T1000 (cell line): ENCODE data around the gene FAM120B.

Source experiments
- DNase-seq: peaks from one replicate; lab custom pipeline; 2025; ENCODE audit warnings: mixed read lengths; lab: John Stamatoyannopoulos, UW

FAM120B gene

DNA sequence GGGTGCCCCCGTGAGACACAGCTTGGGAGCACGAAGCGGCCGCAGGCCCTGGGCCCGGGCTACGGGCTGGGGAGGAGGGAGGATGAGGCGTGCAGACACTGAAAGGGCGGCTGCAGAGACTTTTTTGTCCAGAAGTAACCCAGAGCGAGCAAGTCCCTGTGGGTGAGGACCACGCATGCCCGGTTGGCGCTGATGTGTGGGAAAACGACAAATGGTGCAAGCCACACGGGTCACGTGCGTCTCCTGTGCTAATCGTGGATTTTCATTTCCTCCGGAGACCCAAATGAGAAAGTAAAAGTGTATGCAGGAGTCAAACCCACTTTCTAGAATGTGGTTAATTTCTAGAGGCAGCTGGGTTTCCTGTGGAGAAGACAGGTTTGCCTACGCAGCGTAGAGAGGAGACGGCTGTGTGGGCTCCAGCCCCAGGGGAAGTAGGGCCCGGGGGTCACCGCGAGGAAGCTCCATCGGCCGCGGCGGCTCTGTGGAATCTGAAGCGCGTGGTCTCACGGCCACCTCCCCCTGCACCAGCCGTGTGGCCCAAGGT is 34.7 kb upstream of the FAM120B start:
- no peak for DNase-seq

DNA sequence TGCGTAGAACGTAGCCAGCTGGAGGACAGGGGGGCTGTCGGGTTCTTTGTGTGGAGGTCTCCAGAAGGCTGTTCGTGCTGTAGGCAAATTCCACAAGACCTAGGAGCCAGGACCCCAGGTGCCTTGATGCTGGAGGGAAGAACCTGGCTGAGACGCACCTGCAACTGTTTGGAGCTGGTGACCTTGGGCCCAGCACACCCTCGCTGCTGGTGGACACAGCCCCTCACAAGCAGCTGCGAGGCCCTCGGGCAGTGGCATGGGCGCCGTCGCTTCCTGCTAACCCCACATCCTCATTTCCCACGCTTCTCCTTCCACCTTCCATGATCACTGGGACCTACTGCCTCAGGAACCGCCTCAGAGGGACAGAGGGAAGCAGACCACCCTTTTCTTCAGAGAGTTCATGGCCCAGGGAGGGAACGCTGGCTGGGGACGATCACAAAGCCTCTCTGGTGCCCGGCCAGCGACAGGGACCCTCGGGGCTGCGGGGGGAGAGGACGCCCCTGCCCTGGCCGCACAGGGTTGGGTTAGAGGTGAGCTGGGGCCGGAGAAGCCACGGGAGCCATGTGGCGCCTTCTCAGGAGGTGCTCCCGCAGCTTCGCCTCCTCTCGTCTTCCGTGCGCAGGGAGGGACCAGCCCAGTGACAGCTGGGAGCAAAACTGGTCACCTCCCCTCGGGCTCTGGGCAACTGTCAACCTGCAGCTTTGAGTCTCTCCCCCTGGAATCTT is 34.1 kb upstream of the FAM120B start:
- no peak for DNase-seq

DNA sequence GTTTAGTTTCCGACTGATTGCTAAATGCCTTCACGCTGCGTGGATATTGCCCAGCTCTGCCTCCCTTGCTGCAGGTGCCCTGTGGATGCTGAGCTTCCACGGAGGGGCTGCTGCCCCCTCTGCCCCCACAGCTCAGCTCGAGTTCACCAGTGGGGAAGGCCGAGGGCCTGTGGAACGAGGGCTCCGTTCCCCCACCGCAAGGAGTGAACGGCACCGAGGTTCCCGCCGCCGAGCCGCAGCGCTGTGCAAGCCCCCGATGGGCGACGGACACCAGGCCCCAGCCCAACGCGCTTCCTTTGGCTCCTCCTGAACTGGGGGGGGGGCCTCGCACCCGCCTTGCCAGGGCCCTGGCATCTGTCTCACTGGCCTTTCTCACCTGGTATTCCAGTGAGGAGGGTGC is 33.4 kb upstream of the FAM120B start:
- DNase-seq, result no peak

DNA sequence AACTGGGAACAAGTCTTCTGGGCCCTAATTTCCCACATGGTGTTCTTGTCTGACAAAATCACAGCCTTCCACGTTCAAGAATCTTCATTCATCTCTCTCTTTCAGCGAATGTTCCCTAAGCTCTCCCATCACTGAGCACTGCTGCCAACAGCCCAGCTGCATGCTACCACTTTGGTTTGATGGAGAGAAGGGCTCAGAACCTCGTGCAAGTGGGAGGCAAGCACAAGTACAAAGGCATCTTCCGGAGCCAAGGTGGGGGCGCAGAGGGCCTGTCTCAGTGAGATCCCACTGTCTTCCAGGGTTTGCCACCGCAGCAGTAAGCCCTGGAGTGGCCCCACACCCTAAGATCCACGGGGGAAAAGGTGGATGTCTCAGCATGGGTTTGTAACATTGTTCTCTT is 32.9 kb upstream of the FAM120B start:
- no peak for DNase-seq

DNA sequence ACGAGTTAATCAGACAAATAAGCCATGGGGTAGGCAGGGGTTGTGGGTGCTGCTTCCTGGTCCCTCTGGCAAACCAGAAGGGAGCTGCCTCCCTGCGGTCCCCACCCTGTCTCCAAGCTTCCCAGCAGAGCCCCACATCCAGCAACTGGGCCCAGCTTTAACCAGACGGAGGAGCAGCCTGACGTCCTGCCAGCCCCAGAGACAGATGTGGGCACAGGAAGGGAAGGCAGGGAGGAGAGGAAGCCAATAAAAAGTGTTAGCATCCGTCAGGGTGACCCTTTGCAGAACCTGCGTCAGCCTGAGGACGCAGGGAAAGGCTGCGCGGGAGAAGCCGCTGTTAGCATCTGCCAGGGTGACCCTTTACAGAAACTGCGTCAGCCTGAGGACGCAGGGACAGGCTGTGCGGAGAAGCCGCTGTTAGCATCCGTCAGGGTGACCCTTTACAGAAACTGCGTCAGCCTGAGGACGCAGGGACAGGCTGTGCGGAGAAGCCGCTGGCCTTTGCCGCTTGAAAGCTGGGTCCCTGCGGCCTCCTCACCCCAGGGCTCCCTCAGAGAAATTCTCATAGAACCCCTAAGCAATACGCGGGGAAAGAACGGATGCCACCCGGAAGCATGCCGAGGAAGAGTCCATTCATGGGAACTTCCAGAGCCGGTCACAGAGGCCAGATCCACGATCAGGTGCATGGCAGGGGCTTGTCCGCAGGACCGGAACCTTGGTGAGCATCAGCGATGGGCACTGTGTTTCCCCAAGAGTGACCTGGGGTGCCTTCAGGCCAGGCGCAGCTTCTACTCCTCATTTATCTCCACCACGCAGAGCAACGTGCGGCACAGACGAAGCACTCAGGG is 31.6 kb upstream of the FAM120B start:
- DNase-seq, result no peak

DNA sequence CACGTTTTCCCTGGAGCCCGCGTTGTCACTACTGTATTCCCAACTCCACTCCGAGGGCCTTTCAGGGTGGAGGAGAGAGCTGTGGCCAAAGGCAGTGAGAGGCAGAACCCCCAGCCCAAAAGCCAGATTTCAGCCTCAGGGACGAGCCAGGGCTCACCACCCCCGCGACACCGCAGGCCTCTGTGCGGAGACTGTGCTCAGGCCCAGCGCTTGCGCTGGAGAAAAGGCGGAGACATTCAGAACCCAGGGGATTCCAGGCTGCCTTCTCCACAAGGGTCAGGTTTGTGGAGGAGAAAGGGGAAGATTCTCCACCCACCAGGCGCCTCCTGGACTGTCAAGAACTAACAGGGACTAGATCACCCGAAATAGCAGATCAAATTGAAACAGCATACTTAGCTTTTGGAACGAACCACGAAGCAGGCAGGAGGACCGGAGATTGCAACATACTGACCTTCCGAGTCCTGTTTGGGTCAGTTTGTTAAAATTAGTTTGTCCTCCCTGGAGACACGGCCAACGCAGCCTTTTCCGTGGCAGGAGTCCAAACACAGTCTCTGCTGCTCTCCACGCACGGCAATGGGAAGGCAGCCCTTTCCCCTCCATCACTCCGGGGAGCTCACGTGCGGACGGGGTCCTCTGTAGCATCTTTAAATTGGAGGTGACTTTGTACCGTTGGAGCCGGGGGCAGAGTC is 30.0 kb upstream of the FAM120B start:
- DNase-seq, result no peak

DNA sequence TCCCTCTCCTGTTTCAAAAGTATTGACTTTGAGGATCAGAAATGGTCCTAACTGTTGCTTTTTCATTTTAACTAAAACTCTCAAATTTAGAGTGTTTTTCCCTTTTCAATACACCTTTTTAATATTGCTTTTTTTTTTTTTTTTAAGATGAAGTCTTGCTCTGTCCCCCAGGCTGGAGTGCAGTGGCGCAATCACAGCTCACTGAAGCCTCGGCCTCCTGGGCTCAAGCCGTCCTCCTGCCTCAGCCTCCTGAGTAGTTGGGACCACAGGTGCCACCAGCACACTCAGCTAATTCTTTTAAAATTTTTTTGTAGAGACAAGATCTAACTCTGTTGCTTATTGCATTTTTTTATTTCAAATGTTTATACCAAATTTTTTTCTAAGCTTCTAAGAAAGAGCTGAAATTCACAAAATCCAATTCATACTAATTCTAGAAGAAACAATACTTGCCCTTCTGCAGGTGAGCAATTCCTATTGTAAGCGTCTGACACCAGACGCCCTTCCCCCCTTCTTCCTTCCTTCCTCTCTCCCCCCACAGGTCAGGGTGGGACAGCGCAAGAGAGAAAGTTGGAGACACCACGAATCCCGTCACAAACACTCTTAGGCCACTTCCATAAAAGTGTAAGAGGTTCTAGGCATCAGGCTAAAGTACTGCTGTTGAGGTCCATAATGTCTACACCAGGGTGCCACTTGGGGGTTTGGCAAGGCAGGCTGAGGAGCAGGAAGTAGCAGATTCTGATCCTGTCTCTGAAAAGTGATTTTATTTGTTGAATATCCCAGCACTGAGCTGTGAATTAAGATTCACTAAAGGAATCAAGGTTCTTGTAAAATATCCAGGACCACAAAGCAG is 28.4 kb upstream of the FAM120B start:
- DNase-seq, result no peak

DNA sequence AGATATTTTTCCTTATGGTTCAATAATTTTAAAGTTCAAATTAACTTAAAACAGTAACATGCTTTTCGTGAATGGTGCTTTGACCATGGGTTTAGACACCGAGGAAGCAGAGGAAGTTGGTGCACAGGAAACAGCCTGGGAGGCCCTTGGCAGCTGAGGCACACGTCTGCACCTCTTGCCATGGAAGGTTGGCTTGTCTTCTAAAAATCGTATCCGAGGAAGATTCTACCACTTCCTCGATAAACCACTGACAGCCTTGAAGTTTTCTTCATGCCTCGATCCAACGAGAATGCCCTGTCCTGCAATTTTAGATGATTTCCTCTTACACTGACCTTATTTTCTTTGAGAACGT is 27.8 kb upstream of the FAM120B start:
- no peak for DNase-seq

DNA sequence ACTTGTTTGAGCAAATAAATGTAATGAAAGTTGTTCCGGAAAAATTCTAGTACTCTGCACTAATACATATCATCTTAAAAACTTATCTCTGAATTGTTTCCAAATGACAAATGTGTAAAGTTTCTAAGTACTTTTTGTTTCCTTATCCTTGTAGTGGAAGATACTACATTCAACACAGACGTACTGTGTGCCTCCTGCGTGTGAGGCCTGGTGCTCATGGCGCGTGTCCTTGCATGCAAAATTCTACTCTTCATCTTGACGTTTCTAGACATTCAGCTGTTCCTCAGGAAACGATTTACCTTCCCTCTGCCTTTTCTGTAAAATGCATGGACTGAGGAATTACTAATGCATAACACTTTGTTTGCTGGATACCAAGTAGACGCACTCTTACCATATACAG is 27.1 kb upstream of the FAM120B start:
- no peak for DNase-seq

DNA sequence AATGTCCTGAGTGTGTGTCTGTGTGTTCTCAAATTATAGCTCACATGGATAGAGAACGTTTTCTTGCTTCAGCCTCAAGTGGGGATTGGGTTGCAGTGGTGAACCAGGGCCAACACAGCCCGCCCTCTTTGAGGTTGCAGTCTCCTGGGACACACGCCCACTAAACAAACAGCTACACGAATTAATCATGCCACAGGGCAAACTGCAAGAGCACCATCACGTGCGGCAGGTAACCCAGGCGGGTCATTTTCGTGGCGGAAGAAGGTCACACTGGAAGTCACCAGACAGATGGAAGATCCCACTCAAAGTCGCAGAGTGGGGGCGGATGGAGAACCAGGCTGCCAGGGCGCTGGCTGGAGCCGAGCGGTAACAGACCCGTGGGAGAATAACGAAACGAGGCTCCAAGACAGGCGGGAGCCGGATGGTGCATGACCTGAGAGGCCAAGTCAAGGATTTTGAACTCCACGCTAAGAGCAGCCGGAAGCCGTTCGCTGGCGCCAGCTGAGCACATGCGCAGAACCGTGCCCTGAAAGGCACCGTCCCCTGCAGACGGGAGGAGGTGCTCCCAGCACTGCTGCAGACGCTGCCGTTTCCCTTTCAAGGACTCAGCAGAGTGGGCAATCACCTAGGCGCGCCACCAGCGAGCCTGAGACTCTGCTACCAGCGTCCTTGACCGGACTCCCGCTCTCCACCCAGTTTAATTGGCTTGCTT is 26.4 kb upstream of the FAM120B start:
- no peak for DNase-seq

DNA sequence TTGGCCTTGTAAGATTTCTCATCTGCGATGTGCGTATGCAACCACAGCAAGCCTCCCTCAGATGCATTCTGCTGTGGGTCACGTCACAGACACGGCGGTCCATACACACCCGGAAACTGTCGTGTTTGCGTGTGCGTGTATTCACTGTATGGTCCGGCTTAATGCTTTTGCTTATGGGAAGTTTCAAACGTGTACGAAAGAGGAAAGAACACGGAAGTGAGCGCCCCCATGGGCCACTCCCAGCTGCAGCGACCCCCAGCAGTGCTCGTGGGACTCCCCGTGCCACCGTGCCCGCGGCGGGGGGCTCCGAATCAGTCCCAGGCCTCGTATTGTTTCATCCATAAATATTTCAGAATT is 25.9 kb upstream of the FAM120B start:
- no peak for DNase-seq

DNA sequence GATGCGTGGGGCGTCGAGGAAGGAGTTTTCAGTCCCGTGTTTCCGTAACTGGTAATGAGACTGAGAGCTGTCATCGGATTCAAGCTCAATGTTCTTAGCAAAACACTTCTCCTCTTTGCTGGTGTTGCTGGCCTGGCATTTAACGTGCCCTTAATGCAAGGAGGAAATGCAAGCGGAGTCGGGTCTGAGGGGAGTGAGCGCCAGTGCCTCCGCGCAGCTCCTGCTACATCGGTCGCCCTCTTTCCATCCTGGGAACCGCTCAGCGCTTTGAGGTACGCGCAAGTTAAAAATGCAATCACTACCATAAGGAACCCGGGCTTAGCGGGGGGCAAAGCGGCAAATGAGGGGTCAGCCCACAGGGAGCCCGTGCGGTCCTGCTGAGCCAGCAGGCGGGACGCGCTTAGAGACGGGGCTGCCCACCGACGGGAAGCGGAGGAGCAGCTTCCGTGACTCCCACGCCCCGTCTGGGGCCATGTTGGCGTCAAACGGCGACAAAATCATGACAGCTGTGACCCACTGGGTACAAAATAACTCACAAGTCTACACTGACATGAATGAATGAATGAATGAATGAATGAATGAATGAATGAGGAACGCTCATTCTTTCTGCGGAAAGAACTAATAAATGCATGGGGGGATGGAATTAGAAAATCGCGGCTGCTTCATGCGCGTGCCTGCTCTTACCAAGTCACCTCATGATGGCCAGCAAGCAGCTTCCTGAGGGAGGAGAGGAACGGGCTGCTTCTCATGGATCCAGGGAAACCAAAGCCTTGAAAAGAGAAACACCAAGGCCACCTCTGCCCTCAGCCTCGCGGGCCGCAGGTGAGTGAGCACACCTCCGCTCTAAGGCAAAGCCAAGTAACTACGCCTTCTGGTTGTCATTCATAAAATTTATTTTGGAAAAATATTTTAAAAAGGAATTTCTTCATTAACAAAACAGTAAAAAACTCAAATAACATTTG is 24.9 kb upstream of the FAM120B start:
- no peak for DNase-seq

DNA sequence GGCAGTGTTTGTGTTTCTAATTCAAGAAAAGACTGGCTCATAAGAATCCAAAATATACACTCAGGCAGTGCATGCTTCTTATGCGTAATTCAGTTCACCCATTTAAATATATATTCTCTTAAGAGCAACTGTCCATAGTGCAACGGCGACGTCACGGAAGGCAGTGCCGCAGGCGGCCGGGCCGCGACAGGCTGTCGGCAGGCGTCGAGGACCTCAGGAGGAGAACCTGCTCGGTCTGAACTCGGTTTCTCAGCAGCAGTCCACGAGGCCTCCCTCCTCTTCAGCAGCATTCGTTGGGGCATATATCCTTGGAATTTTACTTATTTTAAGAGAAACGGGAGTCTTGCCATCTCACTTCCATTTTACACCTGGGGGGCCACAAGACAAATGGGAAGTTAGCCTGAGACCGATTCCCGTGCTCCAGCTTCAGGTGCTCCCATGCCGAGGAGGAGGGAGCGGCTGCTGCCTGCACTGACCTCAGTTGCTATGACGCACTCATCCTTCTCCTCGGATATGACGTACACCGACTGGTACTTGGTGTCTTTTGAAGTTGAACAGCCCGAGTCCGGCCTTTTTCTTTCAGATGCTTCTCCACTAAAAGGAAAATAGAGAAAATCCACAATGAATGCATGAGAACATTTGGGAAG is 23.9 kb upstream of the FAM120B start:
- no peak for DNase-seq

DNA sequence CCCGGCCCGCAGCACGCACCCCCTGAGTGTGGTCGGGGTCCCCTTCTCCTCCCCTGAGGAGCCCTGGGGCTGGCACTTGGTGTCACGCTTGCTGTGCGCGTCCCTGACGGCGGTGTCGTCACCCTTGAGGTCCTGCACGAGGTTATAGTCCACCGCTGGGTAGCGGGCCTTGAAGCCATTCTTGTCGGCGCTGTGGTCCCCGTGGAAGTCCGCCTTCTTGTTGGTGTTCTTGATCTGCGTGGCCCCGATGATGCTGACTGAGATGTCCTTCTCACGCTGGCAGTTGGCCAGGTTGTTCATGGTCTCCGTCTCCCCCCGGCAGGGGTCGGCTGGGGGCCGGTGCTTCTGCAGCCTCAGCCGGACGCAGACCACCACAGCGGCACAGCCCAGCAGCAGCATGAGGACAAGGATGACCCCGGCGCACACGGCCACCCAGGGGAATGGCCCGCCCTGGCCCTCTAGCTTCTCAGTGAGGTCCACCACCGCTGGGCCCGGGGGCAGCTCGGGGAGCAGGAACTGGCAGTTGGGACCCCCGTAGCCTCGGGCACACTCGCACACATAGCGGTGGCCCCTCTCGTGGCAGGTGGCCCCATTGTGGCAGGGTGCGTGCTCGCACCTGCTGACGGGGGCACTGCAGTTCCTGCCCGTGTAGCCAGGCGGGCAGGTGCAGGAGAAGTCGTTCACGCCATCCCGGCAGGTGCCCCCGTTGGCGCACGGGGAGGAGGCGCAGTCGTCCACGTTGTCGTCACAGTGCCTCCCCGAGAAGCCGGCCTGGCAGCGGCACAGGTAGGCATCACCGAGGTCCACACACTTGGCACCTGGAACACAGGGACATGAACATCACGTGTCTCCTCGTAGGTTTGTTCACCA is 23.1 kb upstream of the FAM120B start:
- DNase-seq, result no peak

DNA sequence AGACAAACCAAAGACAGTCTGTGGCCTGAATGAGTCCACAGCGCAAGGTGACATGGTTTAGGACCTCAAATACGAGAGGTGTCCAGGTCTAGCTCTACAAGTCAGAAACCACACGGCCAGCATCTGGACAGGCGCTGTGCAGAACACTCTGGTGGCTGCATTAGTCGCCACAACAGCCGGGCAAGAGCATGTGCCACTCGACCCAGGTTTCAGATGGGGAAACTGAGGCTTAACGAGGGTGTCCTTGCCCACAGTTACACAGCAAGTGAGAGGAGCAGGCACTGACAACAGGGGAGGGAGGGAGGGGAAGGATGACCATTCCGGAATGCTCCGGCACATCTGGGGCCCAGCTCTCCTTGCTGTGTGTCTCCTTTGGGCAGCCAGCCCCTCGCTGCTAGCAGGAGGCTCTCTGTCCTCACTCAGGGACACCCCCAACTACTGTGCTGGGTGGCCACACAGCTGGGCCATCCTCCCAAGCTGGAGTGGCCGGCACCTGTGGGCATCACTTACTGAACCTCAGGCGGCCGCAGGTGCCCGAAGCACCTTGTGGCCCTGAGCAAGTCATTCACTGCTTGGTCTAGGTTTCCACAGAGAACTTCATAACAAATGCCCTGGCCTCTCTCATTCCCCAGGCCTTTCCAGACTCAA is 22.3 kb upstream of the FAM120B start:
- DNase-seq, result no peak

DNA sequence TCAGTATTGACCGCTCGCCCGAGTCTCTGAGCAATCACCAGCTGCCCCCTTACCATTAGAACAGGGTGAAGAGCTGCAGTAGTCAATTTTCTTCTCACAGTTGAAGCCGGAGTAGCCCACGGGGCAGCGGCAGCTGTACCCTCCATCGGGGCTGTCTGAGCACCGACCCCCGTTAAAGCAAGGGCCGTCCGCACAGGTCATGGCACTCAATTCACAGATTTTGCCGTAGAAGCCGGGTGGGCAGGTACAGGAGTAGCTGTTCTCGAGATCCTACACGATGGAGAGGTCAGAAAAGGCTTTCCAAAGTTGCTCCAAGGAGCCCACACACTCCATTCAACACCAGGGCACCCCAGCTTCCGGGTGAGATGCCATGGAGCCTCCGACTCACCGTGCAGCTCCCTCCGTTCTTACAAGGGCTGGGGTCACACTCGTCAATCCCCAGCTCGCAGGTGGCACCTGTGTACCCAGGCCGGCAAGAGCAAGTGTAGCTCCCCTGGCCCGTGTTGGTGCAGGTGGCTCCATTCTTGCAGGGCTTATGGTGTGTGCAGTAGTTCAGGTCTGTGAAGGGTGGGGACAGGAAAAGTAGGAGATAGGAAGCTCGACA is 21.6 kb upstream of the FAM120B start:
- no peak for DNase-seq

DNA sequence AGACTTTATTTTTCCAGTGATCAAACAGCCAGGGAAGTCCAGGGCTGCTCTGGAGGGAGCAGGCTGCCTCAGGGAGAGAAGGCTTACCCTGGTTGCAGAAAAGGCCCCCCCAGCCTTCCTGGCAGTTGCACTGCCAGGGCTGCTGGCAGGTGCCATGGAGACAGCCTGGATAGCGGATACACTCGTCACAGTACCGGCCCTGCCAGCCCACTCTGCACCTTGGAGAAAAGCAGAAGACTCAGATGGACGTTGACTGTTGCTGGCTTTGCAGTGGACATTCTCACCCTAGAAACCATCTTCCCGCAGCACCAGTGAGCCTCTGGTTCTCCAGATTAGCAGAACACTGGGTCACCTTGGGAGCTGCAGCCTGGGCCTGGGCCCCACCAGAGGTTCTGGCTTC is 21.1 kb upstream of the FAM120B start:
- DNase-seq, result no peak
